Smooth muscle cell (in vitro differentiated cells): ENCODE measurements around the gene MROH8. TPM values are rescaled to one million over a fixed set of nuclear protein-coding genes. Genes with fewer than 3 reads are reported as not detected.
"Not testable (repeated sequence)": the region's sequence is repeated elsewhere in the genome, so short reads cannot be mapped to it uniquely, and the experiment has no call there.

Experiments used
- DNase-seq: peaks from one replicate; lab custom pipeline; 2025; ENCODE audit not compliant: unreplicated experiment; lab: John Stamatoyannopoulos, UW
- H2AFZ ChIP-seq: fragments of 200-600 bp; sonication (generic); 2 replicates; pipeline ENCODE4 v1.6.0; 2016; ENCODE audit warnings: antibody characterized with exemption, low read depth, mild to moderate bottlenecking
- H3F3A ChIP-seq: fragments of 200-600 bp; sonication (generic); 2 replicates; pipeline ENCODE4 v1.6.0; 2017; ENCODE audit warnings: antibody characterized with exemption, low read depth
- H3K27ac ChIP-seq: fragments of 200-600 bp; sonication (generic); 2 replicates; pipeline ENCODE4 v1.5.1; 2016; ENCODE audit warnings: low read depth, mild to moderate bottlenecking
- H3K27me3 ChIP-seq: fragments of 200-600 bp; sonication (generic); 2 replicates; pipeline ENCODE4 v1.6.1; 2016; ENCODE audit warnings: low read depth, mild to moderate bottlenecking
- H3K36me3 ChIP-seq: fragments of 200-600 bp; sonication (generic); 2 replicates; pipeline ENCODE4 v1.5.1; 2016; ENCODE audit warnings: low read depth
- H3K4me1 ChIP-seq: fragments of 200-600 bp; sonication (generic); 2 replicates; pipeline ENCODE4 v1.5.1; 2016; ENCODE audit warnings: low read depth
- H3K4me2 ChIP-seq: fragments of 200-600 bp; sonication (generic); 2 replicates; pipeline ENCODE4 v1.6.0; 2016; ENCODE audit warnings: mild to moderate bottlenecking
- H3K4me3 ChIP-seq: fragments of 200-600 bp; sonication (generic); 2 replicates; pipeline ENCODE4 v1.5.1; 2016; ENCODE audit warnings: mild to moderate bottlenecking
- H3K79me2 ChIP-seq: fragments of 200-600 bp; sonication (generic); 2 replicates; pipeline ENCODE4 v1.6.0; 2016; ENCODE audit warnings: low read depth, mild to moderate bottlenecking
- H3K9ac ChIP-seq: fragments of 200-600 bp; sonication (generic); 2 replicates; pipeline ENCODE4 v1.6.0; 2016; ENCODE audit warnings: low read depth
- H3K9me3 ChIP-seq: fragments of 200-600 bp; sonication (generic); replicated peaks from 2 replicates; pipeline ENCODE4 v1.5.1; 2016; ENCODE audit warnings: low read depth
- H4K20me1 ChIP-seq: fragments of 200-600 bp; sonication (generic); 2 replicates; pipeline ENCODE4 v1.6.0; 2016; ENCODE audit warnings: low read depth
- CTCF ChIP-seq: fragments of 200-600 bp; sonication (generic); IDR thresholded peaks from 2 replicates; pipeline ENCODE4 v1.5.1; 2017; ENCODE audit warnings: borderline replicate concordance, mild to moderate bottlenecking, antibody characterized with exemption; ENCODE audit not compliant: insufficient read depth, poor library complexity, severe bottlenecking
- WGBS: methylation state at CpG from one replicate; pipeline ENCODE4 v1.1.7; 2016; ENCODE audit warnings: low lambda C conversion rate; 5-methylcytosine and 5-hydroxymethylcytosine counted together
- polyA plus RNA-seq: library from polyadenylated mRNA; unstranded; fragments of >200 nt; fragmentation: Nextera tagmentation; extraction: Ambion mirVana; gene quantifications from 2 replicates; pipeline ENCODE4 v1.2.1, GENCODE V29; 2016
- total RNA-seq: library from RNA; depleted of rRNA; stranded (reverse); fragments of >200 nt; gene quantifications from 2 replicates; pipeline ENCODE4 v1.2.3, GENCODE V29; 2014

The MROH8 gene
- total and polyA plus RNA-seq, 2 experiments from 2014 or later, result 0.81 to 1.6 TPM

DNA sequence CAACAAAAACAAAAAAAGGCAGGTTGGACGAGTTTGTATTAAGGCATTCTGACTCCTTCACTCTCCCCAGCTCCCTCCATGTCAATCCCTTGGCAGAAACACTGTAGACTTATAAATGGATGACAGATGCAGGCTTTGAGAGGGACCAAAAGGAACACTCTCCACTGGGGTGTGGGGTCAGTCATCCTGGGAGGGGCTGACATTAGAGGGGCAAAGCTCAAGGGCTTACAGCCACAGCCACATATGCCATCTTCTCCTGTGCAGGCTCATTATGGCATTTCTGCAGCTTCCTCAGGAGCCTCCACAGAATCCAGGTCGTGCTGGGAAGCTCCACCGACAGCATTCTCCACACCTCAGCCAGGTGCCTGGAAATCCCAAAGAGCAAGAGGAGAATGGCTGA is 50.5 kb downstream of the MROH8 start:
- Histone ChIP-seq H3K79me2 (no peaks in the 10 kb centered on the region), H3K9ac (no peak overlapping the region), H3K9me3 (no peaks in the 10 kb centered on the region), H3K4me2 (no peak overlapping the region), H3K27ac (no peak overlapping the region), H3F3A (no peaks in the 10 kb centered on the region), H2AFZ (no peak overlapping the region), H3K4me1 (no peaks in the 10 kb centered on the region), H3K27me3 (peaks cover 3% of the 10 kb centered on the region), H3K4me3 (no peak overlapping the region), H3K36me3 (no peaks in the 10 kb centered on the region), H4K20me1 (no peaks in the 10 kb centered on the region)
- DNase-seq, result no peak
- no peak for TF ChIP-seq CTCF
- WGBS, result 69% methylated on average over 3 of the region's 3 CpGs

- H3K27me3 ChIP-seq, H3K4me1 ChIP-seq, H2AFZ ChIP-seq, H3K9me3 ChIP-seq, H3F3A ChIP-seq, H4K20me1 ChIP-seq, H3K4me2 ChIP-seq, H3K4me3 ChIP-seq, H3K79me2 ChIP-seq, H3K27ac ChIP-seq, H3K36me3 ChIP-seq, H3K9ac ChIP-seq, DNase-seq: not testable (repeated sequence)
- 92% methylated on average over 5 of the region's 30 CpGs for WGBS
Observed at GRCh38 chr20:37126290-37126689, 53.1 kb downstream of the MROH8 start.

- Histone ChIP-seq H3K79me2 (no peaks in the 10 kb centered on the region), H3K4me1 (no peaks in the 10 kb centered on the region), H3K9ac (no peak overlapping the region), H3K4me2 (no peak overlapping the region), H3K4me3 (no peak overlapping the region), H3F3A (no peaks in the 10 kb centered on the region), H4K20me1 (no peaks in the 10 kb centered on the region), H3K36me3 (no peaks in the 10 kb centered on the region), H3K27me3 (no peaks in the 10 kb centered on the region), H3K9me3 (no peaks in the 10 kb centered on the region), H2AFZ (no peak overlapping the region), H3K27ac (no peak overlapping the region)
- no peak for DNase-seq
- no peak for TF ChIP-seq CTCF
- 93% methylated on average over 6 of the region's 6 CpGs for WGBS
Observed at GRCh38 chr20:37123441-37123840, 55.9 kb downstream of the MROH8 start.

DNA sequence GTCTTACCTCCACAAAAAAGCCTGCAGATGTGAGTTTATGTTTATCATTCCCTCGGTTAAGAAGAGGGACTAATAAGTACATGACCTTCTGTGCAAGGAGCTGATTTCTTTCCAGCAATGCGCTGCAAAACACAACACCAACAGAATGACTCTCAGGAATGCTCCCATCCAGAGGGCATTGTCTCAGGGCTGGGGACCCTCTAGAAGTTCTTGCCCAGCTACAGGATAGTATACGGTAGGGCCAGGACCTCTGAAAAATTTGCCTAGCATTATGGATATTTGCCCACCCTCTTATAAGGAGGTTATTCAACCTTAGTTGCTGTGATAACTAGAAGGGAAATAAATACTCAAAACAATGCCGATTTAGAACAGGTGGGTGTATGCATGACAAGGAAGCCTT is 58.9 kb downstream of the MROH8 start:
- Histone ChIP-seq H3K4me1 (no peaks in the 10 kb centered on the region), H3K9me3 (no peaks in the 10 kb centered on the region), H3K4me3 (no peak overlapping the region), H3K4me2 (no peak overlapping the region), H4K20me1 (no peaks in the 10 kb centered on the region), H3K27me3 (no peaks in the 10 kb centered on the region), H2AFZ (no peak overlapping the region), H3K9ac (no peak overlapping the region), H3F3A (no peaks in the 10 kb centered on the region), H3K36me3 (no peaks in the 10 kb centered on the region), H3K27ac (no peak overlapping the region), H3K79me2 (no peaks in the 10 kb centered on the region)
- no peak for DNase-seq
- 90% methylated on average over 4 of the region's 4 CpGs for WGBS
- TF ChIP-seq CTCF, result no peak
